ENCODE measurements around the gene ABR.
"Not testable (repeated sequence)": the region's sequence is repeated elsewhere in the genome, so short reads cannot be mapped to it uniquely, and the experiment has no call there.

ABR gene

GRCh38 chr17:1095090-1095852 is 84.5 kb downstream of the ABR start:
- DNase-seq (ENCODE audit: low spot score): no peak

DNA sequence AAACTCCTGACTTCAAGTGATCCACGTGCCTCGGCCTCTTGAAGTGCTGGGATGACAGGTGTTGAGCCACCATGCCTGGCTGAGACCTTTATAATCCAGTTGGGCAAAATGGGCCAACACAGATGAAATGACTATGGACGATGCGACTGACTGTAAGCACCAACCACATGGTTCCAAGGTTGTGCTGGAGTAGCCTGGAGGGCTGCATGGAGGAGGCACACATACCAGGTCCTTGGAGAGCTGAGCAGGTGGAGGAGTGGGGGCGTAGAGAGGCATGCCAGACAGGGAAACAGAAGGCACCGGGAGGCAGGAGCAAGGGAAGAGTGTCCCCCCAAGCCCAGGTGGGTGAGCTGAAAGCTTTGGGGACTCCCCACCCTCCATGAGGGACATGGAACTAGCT is 85.2 kb downstream of the ABR start:
- no peak for DNase-seq (ENCODE audit: low spot score)

GRCh38 chr17:1091900-1092299 is 87.9 kb downstream of the ABR start:
- no peak for DNase-seq (ENCODE audit: low spot score)

DNA sequence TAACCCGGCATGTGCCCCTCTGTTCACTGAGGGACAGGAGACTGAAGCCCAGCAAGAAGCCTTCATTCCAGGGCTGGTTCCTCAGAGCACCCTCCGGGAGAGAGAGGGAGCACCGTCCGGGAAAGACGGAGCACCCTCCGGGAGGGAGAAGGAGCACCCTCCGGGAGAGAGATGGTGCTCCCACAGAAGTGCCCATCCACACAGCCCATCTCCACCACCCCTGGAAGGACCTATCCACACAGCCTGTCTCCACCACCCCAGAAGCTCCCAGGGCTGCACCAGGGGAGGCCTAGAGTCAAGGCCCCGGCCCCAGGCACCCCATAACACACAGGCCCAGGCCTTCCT is 88.6 kb downstream of the ABR start:
- no peak for DNase-seq (ENCODE audit: low spot score)

DNA sequence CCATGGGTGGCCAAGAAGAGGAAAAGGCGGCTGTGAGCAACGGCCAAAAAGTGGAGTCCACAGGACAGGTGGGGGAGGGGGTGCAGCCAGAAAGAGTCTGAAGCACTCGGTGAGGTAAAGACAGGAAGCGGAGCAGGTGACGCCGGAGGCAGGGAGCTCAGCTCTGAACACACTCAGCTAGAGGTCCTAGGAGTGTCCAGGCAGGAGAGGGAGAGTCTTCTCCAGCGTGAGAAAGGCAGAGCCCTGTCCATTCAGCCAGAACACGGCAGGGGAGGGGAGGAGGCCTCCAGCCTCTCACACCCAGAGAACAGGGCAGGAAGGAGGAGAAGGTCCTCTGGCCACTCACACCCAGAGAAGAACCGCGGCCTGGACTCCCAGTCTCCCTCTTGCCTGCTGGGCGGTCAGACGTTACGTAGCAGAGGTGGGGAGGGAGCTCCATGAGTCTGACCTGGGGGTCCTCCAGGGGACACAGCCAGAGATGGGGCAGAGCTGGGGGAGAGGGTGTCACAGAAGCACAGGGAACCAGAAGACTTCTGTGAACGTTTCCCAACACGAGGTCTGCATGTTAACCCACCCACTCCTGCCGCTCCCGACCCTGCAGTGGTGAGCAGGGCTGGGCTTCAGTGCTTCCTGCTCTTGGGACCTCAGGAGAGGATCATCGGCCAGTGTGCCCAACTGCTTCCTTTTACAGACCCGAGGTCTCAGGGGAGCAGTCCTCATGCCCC is 89.2 kb downstream of the ABR start:
- no peak for DNase-seq (ENCODE audit: low spot score)

DNA sequence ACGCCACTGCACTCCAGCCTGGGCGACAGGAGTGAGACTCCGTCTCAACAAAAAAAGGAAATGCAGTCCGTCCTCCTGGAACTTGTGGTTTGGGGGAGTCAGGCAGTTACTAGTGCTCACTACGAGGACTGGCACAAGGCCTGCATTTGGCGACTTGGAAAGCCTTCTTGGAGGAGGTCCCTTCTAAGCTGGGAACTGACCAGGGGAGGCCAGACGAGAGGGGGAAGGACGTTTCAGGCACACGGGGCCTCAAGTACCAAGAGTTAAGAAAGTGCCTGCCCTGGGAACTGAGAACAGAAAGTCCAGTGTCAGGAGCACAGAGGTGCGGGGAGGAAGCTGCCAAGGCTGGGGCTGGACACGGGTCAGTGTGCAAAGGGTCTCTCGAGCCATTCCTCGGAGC is 89.9 kb downstream of the ABR start:
- no peak for DNase-seq (ENCODE audit: low spot score)

- DNase-seq (ENCODE audit: low spot score): peak; percentile 10
Measured at GRCh38 chr17:1087381-1088241, 92.2 kb downstream of the ABR start.

GRCh38 chr17:1083451-1084187 is 96.2 kb downstream of the ABR start:
- DNase-seq (ENCODE audit: low spot score): no peak

DNA sequence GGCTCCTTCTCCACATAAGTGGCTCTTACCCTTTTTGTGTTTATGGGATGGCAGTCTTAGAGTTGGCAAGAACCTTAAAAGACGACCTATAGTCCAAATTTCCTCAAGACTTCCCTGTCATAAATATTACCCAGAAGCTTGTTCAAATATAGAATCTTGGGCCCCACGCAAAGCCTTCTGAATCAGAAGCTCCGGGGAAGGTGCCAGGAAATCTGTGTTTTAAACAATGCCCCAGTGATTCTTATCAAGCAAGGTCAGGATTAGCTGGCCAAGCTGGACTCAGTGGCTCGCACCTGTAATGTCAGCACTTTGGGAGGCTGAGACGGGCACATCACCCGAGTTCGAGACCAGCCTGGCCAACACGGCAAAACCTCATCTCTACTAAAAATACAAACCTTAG is 97.2 kb downstream of the ABR start:
- no peak for DNase-seq (ENCODE audit: low spot score)

DNA sequence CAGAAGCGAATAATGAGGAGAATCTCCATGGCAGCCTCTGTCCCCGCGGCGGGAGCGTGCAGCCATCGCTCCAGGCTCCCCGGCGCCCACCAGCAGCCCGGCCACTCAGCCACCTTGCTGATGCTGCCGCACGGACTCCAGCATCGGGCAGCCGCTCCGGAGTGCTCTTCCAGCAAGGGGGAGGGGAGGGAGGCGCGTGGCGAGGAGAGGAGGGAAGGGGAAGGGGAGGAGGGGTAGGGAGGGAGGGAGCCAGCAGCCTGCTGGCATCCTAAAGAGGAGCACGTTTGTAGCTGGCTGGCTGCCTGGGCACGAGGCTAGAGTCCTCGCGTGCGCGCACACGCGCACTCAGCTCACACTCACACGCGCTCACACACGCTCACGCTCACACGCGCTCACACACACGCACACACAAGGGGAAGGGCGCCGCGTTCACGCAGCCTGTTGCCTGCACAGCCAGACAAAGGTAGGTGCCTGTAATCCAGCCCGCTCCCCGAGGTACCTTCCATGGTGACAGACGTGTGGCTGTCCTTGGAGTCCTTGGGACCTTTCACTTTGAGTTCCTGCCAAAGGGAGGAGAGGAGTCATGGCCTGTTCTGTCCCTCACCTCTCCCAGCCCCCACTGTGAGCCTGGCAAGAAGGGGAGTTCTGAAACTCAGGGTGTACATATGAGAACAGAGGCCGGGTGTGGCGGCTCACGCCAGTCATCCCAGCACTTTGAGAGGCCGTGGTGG is 100.8 kb downstream of the ABR start:
- no peak for DNase-seq (ENCODE audit: low spot score)

DNA sequence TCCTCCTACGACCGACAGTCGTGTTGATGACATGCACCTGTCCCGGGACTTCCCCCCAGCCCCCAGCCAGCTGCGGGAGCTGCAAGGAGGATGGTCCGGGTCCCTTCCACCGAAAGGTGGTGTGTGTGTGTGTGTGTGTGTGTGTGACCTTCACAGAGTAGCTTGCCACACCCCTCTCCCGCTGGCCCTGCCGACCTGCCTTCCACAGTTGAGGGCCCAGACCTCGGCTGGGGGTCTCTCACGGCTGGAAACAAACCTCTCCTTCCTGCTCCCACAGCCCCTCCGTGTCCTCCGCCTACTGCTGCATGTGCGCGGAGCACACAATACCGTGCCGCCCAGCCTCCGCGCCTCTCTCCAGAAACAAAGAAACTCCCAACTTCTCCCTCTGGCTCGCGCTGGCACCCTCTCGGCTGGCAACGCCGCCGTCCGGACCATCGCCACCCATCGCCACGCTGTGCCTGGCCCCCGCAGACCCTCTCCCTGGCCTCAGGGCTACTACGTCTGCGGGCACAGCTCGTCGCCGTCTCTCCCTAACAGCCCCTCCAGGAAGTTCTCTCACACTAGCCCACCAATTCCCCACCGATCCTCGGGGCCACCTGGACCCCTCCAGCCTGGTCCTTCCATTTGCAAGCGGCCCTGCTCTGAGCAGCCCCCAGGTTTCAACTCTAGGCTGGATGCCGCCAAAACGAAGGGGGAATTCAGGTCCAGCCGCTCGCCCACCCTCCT is 101.6 kb downstream of the ABR start:
- DNase-seq (ENCODE audit: low spot score): no peak

DNA sequence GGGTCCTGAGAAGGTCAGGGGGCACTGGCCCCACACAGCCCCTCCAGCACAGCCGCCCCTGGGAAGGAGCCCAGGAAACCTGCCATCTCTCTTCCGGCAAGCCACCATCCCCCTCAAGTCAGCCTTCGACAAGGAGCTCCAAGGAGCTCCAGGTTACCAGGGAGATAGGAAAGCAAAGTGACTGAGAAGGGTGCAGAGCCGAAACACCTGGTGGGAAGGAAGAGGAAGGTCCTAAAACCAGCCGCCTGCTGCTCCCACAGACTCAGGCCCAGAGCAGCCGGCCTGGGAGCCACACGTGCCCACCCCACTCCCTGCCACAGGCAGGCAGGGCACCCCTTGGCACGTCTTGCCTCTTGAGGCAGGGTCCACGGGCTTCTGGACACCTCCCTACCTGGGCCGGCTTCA is 102.2 kb downstream of the ABR start:
- no peak for DNase-seq (ENCODE audit: low spot score)

DNA sequence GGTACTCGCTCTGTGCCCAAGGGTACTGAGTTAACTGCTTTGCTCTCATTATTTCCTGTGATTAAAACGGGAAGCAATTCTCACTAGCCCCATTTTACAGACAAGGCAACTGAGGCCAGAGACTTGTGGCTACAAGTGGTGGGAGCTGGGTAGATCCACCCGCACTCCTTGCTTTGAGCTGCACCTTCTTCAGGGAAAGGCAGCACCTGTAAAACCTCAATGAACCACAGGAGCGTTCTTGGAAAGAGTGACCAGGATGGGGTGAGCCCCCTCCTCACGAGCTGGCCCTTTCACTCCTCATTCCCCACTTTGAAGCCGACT is 102.8 kb downstream of the ABR start:
- DNase-seq (ENCODE audit: low spot score): no peak

- DNase-seq (ENCODE audit: low spot score): no peak
Measured at GRCh38 chr17:1076299-1076981, 103.3 kb downstream of the ABR start.

DNA sequence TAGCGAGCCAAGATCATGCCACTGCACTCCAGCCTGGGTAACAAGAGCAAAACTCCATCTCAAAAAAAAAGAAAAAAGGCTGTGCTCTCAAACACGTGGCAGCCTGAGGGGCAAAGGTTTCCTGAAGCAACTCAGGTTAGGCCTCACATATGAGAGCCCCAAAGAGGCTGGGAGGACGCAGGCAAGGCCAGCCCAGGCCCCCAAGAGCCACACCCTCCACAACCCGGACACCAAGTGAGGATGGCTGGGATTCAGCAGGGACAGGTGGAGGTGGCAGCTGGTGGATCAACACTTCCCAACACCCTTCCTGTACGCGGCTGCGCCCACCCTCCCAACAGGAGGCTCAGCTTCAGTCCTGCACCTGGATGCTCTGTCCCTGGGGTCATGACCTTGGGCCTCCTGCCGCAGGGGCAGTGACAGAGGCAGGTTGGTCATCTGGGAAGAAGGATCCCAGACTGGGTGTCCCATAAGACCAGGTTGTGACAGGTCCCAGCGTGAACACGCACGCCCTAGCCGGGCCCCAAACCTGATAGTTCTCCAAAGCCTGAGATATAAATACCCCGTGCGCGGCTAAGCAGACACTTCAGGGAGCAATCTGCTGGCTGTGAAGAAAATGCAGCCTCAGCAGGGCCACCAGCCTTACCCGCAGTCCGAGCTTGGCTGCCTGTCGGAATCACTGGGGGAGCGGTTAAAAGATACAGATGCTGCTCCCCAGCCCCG is 104.7 kb downstream of the ABR start:
- no peak for DNase-seq (ENCODE audit: low spot score)

DNA sequence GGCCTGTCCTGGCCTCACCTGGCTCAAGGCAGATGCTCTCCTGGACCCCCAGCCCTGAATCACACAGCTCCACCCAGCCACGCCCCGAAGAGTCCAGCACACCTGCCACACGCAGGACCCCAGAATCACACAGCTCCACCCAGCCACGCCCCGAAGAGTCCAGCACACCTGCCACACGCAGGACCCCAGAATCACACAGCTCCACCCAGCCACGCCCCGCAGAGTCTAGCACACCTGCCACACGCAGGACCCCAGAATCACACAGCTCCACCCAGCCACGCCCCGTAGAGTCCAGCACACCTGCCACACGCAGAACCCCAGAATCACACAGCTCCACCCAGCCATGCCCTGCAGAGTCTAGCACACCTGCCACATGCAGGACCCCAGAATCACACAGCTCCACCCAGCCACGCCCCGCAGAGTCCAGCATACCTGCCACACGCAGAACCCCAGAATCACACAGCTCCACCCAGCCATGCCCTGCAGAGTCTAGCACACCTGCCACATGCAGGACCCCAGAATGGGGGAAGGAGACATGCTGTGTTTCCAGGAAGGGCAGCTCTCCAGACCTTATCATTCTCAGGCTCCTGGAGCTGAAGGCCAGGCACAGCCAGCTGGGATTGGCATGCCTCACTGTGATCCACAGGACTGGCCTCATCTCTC is 105.7 kb downstream of the ABR start:
- not testable (repeated sequence) for DNase-seq (ENCODE audit: low spot score)

DNA sequence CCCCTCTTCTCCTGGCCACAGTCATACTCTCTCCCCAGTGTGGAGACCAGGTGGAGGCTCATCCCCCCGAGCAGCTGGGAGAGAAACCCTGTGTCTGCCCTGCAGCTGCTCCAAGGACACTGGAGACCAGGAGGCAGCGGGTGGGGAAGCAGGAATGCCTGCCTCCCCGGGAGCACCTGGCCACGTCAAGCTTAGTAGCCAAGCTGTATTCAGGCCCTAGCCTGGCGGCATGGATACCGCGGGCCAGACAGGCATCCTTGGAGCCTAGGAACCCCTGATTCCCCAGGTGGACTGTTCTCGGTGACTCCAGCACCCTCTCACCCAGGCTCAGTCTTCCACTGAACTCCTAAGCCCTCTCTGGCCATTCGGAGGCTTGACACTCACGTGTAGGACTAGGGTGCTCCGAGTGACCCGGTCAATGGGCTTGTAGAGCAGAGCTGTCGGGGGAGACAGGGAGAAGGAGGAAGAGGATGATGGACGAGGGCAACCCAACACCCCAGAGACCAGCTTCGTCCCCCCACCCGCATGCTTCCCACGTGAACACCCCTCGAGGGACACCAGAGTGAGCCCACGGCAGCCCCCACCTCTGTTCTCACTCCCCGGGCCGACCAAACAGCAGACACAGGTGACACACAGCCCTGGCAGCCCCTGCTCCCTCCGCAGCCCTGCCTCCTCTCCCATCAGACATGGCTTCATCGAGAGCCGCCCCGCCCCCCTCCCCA is 106.4 kb downstream of the ABR start:
- DNase-seq (ENCODE audit: low spot score): no peak

DNA sequence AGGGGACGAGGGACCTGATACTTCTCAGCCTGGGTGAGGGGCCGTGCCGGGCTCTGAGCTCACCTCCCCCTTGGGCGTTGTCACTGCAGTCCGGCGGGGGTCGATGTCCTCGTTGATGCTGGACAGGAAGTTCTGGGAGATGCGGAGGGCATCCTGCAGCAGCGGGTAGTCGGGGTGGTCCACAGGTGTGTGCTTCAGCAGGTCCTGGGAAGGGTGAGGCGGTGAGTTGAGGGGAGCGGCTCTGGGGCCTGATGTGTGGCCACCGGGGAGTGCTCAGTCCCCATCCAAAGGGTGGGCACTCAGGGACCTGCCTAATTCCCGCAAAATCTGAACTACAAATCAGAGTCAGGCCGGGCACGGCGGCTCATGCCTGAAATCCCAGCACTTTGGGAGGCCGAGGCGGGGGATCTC is 107.2 kb downstream of the ABR start:
- DNase-seq (ENCODE audit: low spot score): no peak

Data from hematopoietic multipotent progenitor cell treated with erythropoietin and hydrocortisone succinate and interleukin-3 and kit ligand, for 15 days (in vitro differentiated cells).